T-helper 1 cell (primary cell): ENCODE measurements around the gene SLC35F3.
"Not testable (repeated sequence)": the region's sequence is repeated elsewhere in the genome, so short reads cannot be mapped to it uniquely, and the experiment has no call there.

Experiments used
- DNase-seq, 5 donors: peaks; one replicate each; pipeline ENCODE4 v3.0.0-alpha.2; 2012 to 2020

SLC35F3 gene

DNA sequence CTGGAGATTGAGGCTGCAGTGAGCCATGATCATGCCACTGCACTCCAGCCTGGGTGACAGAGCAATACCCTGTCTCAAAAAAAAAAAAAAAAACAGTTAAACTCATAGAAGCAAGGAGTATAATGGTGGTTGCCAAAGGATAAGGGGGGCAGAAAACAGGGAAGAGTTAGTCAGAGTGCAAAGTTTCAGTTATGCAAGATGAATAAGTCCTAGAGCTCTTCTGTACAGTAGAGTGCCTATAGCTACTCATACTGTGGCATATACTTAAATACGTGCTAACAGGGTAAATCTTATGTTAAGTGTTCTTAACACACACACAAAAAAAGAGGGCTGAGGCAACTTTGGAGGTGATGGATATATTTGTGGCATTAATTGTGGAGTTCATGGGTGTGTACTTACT is 393.2 kb downstream of the SLC35F3 start:
- no peak for DNase-seq

DNA sequence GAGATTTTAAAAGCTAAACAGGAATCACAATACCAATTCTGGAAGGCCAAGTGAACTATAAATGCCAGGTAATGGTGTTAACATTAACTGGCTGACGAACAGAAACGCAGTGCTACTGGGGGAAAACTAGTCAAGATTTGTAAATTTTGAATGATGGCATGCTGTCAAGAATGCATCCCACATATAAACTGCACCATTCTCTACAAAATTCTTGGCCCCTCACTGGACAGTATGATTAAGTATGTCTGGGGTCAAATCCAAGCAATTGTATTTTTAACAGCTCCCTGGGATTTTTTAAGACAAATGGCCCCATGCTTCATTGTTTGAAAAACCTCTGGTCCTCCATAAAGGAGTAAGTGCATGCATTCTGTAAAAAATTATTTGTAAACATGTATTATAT is 395.6 kb downstream of the SLC35F3 start:
- DNase-seq = no peak

DNA sequence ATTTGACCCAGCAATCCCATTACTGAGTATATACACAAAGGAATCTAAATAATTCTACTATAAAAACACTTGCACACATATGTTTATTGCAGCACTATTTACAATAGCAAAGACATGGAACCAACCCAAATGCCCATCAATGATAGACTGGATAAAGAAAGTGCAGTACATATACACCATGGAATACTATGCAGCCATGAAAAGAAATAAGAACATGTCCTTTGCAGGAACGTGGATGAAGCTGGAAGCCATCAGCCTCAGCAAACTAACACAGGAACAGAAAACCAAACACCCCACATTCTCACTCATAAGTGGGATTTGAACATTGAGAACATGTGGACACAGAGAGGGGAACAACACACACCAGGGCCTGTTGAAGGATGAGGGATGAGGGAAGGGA is 397.2 kb downstream of the SLC35F3 start:
- DNase-seq = not testable (repeated sequence)

DNA sequence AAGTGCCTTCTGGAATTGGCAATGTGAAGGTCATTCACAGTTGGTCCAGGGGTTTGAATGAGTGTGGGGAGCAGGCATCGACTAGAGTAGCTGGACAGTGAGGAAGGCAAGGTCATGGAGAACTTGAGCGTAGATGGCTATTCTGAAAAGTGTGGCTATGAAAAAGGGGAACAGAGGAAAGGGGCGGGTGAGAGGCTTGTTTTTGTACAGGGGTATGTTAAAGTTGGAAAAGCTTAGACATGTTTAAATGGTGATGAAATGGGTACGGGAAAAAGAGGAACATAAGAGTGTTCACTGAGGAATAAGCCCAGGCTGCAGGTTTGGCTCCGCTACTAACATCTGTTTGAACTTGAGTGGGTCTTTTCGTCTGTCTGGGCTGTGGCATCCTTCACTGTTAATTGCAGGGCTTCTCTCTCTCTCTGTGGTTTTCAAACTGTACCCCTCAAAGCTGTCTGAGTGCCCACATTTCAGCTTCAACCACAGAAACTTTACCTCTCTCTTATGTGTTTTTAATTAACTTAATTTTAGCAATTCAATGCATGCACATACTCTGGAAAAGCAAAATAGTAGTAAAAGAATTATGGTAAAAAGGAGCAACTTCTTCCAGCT is 398.0 kb downstream of the SLC35F3 start:
- no peak for DNase-seq

DNA sequence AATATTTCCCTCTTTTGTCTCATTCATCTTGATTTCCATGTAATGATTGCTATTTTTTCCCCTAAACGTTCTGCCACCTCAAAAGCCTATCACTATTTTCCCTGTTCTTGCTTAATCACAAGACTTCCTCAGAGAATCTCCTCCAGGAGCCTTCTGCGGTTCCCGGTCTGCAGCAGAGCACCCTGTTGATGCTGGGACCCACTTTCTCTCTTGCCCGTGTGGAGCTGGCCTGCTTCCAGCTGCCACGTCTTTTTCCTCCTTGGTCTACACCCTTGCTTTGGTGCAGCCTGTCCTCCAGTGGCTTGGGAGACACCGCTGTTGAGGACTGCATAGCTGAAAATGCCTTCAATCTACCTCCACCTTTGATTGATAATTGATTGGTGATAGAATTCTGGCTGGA is 398.8 kb downstream of the SLC35F3 start:
- DNase-seq = no peak

DNA sequence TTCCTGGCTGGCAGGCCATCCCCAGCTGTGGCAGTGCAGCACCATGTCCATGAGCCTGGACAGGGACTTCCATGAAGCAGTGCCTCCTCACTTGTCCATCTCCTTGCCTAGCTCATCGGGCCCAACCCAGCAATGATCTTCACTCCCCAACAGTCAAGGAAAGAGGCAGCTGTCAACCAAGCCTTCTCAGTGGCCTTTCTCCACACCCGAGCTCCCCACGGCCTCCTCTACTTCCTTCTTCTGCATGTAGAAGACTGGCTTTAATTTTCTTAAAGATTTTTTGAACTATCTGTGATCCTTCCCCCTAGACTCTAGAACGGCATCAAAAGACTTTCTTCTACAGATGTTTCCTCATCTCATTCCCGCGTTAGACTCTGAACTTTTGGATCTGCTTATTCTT is 403.2 kb downstream of the SLC35F3 start:
- DNase-seq = no peak

DNA sequence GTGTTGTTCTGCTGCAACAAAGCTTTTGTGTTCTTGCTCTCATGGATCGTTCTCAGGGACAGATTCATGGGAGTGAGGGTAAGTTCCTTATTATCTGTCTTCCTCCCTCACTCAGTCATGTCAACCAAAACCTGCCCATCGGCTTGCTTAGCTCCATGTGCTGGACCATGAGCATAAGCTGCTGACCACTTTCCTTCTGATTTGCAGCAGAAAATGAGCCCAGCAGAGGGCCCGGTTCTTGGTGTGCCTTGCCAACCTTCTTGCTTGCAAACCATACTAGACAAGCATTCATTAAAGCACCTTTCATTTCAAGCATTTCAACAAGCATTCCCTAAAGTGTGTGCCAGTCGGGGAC is 404.7 kb downstream of the SLC35F3 start:
- no peak for DNase-seq

DNA sequence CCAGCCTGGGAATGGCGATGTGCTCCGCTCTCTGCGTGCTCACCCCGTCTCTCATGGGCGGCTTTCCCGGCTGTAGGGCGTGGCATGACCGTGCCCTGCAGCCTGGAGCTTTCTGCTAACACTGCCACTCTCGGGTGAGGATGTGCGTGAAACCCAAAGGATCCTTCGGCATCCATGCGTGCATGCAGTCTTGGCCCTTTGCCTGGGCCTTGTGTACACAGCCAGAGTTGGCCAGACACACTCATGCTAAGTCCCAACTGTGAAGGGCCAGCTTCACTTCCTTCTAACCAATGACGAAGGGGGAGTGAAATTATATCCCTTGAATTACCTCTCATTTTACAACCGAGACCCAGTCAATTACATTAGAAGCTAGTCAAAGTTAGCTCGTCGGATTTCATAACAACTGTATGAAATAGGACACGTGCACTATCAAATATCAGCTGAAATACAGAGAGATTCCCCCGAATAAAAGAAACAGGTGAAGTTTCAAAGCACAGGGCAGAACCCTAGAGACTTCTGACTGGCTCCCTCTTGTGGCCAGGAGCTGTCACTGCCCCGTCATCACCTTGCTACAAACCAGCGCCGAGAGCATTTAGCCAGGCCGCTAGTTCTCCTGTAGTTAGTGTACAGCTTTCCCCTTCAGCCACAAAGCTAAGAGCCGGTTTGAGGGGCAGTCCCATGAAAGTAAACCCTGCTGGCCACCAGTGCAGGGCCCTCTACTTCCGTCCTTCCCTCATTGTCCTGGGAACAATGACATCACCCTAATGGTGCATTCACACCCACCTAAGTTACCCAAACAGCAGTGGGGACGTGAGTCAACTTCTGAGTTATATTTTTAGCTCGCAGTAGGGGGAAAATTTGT is 405.4 kb downstream of the SLC35F3 start:
- DNase-seq = peak; percentile 45 to 67 (median 52)

DNA sequence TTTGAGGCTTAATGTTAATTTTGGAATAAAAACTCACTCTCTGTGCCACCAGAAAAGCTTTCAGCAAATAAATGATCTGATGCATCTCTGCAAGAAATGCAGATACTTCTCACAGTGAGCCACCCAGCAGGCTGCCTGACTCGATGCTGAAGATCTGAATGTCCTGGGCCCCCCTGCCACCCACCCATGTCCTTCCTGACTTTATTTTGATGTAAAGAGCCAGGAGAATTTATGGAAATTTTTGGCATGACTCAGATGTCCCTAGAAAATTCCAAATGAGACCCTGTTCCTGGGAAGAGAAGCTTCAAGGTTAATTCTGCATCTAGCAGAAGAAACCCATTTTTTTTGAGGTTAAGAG is 406.0 kb downstream of the SLC35F3 start:
- no peak for DNase-seq

DNA sequence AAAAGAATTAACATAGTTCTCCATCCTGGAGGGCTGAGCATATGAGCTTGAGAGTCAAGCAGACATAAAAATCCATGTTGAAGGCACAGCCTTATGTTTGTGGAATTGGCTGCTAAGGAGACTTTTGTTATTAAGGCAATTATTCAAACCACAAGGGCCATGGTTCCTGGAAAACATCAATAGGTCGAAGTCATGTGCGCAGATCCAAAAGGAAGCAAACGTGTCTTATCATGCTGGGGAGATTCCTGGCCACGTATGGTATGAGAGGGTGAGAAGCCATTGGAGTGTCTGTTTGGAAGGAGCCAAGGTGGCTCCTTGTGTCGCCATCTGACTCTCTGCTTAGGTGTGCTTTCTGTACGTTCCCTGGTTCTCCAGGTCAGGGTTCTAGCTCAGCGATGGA is 406.9 kb downstream of the SLC35F3 start:
- no peak for DNase-seq

DNA sequence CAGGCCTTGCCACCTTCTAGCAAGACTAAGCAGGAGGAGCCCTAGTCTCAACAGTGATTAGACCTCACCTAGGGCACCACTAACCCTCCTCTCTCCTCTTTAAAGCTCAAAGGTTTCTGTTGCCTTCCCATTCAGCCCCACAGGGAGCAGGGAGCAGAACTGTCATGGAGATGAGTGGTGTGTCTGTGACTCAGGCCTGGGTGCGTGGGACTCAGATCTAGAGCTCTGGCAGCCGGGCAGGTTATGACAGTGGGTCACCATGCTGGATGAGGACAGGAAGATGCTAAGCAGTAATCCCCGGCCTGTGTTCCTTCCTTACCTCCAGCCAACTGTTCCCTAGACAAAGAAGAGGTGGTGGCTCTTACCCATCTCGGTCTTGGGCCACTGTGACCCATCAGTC is 408.7 kb downstream of the SLC35F3 start:
- no peak for DNase-seq

DNA sequence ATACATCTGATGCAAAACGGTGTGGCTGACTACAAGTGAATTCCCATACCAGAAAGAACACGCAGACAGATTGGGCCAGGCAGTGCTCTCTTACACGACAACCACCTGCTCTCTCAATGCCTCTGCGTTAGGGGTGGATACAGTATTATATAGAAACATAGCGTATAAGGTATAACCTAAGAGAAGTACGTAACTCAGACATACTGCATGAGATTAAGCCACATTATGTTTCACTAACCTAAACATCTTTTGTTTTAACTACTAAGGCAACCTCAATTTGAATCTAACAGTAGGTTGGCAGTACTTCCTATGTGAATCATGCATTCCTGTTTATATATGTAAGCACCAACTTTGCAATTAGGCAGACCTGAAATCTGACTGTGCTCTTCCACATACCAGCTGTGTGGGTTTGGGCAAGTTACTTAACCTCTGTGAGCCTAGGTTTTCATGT is 410.6 kb downstream of the SLC35F3 start:
- peak in 1 of 5 donors; percentile 15 for DNase-seq

DNA sequence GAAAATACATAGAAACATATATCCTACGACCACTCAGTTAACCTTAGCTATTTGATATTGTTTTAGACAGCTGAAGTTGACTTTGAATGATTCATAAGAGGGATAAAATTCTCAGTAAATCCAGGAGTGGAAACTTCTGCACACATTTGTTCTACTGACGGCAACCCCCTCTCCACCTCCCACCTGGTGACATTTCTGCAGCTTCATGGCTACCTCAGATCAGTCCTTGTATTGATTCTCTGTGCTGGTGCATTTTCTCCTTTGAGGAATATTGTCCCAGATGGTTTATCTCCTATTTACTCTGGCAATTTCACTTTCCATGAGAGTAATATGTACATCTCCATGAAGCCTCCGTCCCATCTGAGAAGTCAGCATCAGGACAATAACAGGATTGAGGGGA is 411.1 kb downstream of the SLC35F3 start:
- DNase-seq = no peak

DNA sequence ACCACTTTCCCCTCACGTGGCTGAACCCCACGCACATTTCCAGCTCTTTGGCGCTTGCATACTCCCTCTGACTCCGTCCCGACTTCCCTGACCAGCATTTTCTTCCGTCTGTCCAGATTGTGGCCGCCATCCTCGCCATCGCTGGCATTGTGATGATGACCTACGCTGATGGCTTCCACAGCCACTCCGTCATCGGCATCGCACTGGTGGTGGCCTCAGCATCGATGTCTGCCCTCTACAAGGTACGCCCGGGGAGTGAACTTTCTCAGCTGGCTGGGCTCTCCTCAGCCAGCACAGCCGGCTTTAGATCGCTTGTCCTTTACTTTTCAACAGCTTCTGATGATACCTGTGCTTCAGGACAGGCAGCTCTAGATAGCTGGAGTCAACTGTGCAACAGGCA is 412.0 kb downstream of the SLC35F3 start:
- DNase-seq = no peak

DNA sequence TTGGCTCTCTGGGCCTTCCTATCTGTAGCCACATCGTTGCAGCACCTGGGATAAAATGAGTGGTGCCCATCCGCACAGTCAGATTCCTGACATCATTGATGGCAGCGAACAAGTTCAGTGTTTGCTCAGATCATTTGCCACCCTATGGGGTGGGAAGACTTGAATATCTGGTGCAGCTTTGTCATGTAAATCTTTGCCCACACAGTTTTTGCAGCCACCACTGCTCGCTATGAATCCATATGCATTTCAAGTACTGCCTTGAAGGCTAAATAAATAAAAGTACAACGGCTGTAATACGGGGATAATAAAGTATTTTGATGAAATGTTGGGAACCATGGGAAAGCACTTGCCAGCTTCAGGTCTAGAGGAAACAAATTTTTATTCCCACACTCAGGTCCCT is 412.5 kb downstream of the SLC35F3 start:
- no peak for DNase-seq

DNA sequence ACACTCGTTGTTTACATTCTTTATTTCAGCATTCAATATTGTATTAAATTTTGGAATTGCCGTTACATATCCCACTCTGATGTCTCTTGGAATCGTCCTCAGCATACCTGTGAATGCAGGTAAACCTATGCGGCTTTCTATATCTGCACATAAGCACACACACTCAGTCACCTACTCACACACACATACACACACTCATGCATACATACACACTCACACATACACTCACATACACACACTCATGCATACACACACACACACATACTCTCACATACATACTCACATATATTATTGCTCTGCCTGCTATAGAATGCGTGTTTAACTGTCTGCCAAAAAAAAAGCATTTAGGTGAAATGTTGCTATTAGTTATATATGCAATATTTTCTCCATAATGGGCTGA is 415.6 kb downstream of the SLC35F3 start:
- DNase-seq = no peak

DNA sequence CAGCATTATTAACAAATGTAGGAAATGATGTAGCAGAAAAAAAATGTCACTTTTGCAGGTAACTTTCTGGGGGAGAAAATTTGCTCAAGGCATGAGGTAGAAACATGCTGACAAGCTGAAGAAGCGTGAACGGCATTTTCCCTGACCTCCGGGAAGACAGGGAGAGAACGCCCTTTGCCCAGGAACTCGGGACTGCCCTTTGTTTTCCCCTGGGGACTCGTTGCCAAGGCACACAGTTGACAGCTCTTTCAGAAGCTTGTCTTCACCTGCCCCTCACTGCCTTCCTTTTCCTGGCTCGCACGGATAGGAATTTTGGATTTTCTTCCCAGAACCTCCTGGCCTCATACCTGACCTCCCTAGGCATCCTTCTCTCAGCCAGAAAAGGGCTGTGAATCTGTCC is 416.1 kb downstream of the SLC35F3 start:
- no peak for DNase-seq

DNA sequence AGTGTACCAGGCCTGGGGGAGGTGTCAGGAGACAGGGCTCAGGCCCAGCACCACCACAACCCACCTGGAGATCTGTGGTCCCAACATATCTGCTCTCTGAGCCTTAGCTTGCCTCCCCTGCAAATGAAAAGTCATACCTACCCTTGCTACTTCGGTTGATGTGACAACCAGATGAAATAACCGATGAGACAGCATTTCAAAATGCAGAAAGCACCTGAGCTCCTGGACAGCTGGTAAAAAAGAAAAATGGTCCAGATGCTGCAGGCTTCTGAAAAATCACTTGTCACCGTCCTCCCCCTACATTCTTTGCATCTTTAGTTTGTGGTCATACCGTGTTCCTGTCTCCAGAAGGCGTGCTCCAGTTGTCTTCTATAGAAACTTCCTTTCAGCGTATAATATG is 416.8 kb downstream of the SLC35F3 start:
- no peak for DNase-seq

DNA sequence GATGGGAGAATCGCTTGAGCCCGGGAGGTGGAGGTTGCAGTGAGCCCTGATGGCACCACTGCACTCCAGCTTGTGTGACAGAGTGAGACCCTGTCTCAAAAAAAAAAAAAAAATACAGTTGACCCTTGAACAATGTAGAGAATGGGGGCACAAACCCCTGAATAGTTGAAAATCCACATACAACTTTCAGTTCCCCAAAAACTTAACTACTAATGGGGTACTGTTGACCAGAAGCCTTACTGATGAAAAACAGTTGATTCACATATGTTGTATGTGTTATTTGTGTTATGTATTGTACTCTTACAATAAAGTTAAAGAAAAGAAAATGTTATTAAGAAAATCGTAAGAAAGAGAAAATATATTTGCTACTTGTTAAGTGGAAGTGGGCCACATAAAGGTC is 417.6 kb downstream of the SLC35F3 start:
- no peak for DNase-seq

DNA sequence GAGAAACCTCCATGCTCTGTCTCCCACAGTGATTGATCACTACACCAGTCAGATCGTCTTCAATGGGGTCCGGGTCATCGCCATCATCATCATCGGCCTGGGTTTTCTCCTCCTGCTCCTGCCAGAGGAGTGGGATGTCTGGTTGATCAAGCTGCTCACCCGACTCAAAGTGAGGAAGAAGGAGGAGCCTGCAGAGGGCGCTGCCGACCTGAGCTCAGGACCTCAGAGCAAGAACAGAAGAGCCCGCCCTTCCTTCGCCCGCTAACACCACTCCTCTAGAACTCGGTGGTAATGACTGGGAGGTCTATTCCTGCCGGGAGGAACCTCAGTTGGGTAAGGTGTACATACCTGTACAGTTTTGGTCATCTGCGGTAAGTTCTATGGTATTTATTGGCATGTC is 418.5 kb downstream of the SLC35F3 start:
- peak in 4 of 5 donors; percentile 34 to 62 (median 44) for DNase-seq

DNA sequence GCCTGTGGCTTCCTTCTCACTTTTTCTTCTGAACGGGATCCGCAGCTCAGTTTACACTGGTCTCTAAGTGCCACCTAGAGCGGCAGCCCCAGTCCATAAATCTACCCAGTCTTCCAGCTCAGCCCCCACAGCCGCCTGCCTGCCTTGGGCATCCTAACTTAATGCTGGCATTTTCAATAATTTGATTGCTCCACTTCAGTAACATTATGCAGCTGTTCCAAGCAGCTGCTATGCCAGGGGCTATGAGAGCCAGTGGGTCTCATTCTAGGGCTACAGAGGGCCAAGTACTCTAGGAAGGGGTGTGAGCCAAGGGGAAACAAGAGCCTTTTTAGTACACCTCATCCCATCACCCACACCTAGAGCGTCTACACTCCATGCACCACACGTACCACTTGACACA is 420.3 kb downstream of the SLC35F3 start:
- no peak for DNase-seq

DNA sequence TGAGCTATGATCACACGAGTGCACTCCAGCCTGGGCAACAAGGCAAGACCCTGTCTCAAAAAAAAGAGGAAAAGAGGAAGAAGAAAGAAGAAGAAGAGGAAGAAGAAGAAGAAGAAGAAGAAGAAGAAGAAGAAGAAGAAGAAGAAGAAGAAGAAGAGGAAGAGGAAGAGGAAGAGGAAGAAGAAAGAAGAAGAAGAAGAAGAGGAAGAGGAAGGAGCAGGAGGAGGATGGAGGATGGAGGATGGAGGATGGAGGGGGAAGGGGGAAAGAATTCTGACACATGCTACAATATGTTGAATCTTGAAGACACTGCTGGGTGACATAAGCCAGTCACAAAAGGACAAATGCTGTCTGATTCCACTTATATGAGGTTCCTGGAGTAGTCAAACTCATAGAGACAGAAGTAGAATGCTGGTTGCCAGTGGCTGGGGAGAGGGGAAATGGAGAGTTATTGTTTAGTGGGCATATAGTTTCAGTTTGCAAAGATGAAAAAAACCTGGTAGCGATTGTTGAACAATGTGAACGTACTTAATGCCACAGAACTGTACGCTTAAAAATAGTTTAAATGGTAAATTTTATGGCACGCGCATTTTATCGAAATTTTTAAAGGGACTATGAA is 421.5 kb downstream of the SLC35F3 start:
- no peak for DNase-seq

DNA sequence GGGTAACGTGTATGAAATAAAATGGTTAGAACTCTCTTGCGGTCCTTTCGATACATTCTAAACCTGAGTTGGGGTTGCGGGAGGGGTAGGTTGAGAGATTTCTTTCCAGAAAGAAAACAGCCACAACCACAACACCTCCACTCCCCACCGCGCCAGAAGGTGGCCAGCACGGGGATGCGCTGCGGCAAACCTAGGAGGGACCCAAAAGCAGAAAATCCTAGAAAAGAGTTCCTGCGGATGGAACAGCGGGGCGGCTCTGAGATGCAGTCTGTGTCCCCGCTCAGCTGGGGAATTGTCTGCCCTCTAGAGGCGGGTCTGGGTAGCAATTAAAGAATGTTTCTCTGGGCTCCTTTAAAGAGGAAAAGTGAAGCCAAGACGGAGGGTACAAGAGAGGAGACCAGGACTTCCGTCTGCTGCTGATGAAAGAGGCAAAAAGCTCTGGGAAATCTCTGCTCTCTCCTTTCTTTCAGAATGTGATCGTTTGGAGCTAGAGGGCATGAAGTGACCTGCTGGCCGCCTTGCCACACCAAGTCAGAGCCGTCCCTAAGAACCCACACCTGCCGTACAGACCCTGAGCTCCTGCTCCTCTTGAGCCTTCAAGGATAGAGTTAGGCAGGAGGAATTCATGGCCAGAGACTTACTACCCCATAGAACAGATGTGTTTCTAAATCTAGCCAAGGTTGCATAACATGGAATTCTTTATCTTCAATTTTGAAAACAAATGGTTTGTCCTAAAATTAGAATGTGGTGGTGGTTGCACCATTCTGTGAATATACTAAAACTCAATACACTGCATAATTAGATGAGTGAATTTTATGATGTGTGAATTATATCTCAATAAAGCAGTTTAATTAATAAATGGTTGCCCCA is 422.3 kb downstream of the SLC35F3 start:
- peak; percentile 30 to 63 (median 55) for DNase-seq
